ENCODE results near the gene SLC24A4. TPM values are rescaled to one million over a fixed set of nuclear protein-coding genes. Genes with fewer than 3 reads are reported as not detected.

SLC24A4 gene
- total RNA-seq, 1 donor from 2014 or later, result not detected

- TF ChIP-seq, protein P1, sequence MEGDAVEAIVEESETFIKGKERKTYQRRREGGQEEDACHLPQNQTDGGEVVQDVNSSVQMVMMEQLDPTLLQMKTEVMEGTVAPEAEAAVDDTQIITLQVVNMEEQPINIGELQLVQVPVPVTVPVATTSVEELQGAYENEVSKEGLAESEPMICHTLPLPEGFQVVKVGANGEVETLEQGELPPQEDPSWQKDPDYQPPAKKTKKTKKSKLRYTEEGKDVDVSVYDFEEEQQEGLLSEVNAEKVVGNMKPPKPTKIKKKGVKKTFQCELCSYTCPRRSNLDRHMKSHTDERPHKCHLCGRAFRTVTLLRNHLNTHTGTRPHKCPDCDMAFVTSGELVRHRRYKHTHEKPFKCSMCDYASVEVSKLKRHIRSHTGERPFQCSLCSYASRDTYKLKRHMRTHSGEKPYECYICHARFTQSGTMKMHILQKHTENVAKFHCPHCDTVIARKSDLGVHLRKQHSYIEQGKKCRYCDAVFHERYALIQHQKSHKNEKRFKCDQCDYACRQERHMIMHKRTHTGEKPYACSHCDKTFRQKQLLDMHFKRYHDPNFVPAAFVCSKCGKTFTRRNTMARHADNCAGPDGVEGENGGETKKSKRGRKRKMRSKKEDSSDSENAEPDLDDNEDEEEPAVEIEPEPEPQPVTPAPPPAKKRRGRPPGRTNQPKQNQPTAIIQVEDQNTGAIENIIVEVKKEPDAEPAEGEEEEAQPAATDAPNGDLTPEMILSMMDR (conservative IDR thresholded peaks at IDR 0.05; ENCODE audit: low read depth, low read length), result no peak
- DNase-seq (ENCODE audit: low read depth), result no peak
- no peak overlapping the region for H3K4me3 ChIP-seq (ENCODE audit: low read depth, low read length)
Observed at GRCh38 chr14:92386165-92386564, 63.2 kb downstream of the SLC24A4 start.

DNA sequence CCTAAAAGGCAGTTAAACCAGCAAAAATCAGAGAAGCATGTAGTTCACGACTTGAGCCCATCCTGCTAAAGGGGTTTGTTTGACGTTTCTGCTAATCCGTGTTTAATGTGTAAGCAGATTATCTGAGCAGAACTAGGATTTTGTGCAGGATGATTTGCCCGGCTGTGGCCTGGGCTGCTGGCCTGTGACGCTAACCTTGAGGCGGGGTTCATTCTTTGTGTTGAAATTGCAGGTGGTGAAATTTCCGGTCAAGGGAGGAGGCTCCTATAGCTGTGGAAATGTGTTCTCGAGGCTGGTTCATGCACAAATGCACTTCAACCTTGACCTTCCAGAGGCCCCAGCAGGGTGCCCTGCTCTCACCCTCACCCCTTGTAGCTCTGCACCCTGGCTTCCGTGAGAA lies 63.7 kb downstream of the SLC24A4 start:
- no peak overlapping the region for H3K4me3 ChIP-seq (ENCODE audit: low read depth, low read length)
- DNase-seq (ENCODE audit: low read depth), result no peak
- TF ChIP-seq, protein P1 (conservative IDR thresholded peaks at IDR 0.05; ENCODE audit: low read depth, low read length), result no peak

GRCh38 chr14:92387578-92387977 lies 64.6 kb downstream of the SLC24A4 start:
- DNase-seq (ENCODE audit: low read depth), result no peak
- TF ChIP-seq, protein P1 (conservative IDR thresholded peaks at IDR 0.05; ENCODE audit: low read depth, low read length), result no peak

DNA sequence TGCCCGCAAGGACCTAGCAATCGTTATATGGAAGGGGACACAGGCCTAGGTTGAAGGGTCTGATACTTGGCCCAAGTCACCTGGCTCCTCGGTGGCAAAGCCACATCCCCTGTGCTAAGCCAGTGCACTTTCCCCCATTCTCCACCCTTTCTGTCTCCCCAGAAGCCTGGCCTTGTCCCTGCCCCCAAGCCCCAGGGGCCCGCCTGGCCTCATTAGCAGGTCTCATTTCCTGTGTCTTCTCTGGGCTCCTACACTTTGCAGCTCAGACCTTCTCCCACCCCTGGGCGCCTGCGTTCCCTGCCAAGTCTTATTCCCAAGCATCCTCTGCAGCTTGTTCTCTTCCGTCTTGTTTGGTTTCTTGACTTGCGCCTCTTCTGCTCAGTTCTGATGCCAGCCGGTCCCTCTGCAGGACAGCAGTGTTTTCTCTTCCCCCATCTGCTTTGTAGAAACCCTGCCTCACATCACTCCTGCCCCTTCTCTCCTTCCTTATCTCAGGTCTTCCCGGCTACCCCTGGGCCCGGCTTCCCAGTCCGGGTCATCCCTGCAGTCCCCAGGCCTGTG lies 66.7 kb downstream of the SLC24A4 start:
- H3K4me3 ChIP-seq (ENCODE audit: low read depth, low read length), result no peak overlapping the region
- TF ChIP-seq, protein P1 (conservative IDR thresholded peaks at IDR 0.05; ENCODE audit: low read depth, low read length), result no peak
- DNase-seq (ENCODE audit: low read depth), result no peak

More at GRCh38 chr14:92387578-92387977, 64.6 kb downstream of the SLC24A4 start:
- H3K4me3 ChIP-seq (ENCODE audit: low read depth, low read length), result no peak overlapping the region

DNA sequence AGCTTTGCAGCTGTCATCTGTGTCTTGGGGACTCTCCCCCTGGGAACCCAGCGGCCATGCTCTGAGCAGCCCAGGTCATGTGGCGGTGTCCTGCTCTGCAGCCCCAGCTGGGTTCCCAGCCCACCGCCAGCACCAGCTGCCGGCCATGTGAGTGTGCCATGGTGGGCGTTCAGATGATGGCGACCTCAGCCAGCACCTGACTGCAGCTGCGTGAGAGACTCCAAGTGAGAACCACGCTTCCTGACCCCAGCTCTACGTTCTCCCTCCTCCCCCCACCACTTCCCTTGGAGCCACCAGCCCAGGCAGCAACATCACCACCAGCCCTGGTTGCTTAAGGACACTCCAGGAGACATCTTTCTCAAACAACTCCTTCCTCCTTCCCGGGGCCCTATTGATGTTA lies 68.8 kb downstream of the SLC24A4 start:
- no peak overlapping the region for H3K4me3 ChIP-seq (ENCODE audit: low read depth, low read length)
- DNase-seq (ENCODE audit: low read depth), result no peak
- TF ChIP-seq, protein P1 (conservative IDR thresholded peaks at IDR 0.05; ENCODE audit: low read depth, low read length), result no peak

DNA sequence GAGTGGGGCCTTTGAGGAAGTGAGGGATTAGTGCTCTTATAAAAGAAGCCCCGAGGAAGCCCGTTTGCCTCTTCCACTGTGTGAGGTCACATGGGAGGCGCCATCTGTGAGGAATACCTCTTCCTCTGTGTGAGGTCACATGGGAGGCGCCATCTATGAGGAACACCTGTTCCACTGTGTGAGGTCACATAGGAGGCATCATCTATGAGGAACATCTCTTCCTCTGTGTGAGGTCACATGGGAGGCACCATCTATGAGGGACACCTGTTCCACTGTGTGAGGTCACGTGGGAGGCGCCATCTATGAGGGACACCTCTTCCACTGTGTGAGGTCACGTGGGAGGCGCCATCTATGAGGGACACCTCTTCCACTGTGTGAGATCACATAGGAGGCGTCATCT lies 69.7 kb downstream of the SLC24A4 start:
- no peak overlapping the region for H3K4me3 ChIP-seq (ENCODE audit: low read depth, low read length)
- DNase-seq (ENCODE audit: low read depth), result no peak
- TF ChIP-seq, protein P1 (conservative IDR thresholded peaks at IDR 0.05; ENCODE audit: low read depth, low read length), result no peak

All from epithelial cell of proximal tubule (primary cell).